OCI-LY1 (cell line): ENCODE measurements around the gene LRRFIP1.

Experiments used
- H2AFZ ChIP-seq: fragments of 200-600 bp; sonication (generic), shearing (Covaris generic); 2 replicates; pipeline ENCODE4 v1.6.0; 2014; ENCODE audit warnings: antibody characterized with exemption, mild to moderate bottlenecking, low read length
- H3F3A ChIP-seq: fragments of 200-600 bp; sonication (generic), shearing (Covaris generic); 2 replicates; pipeline ENCODE4 v1.6.0; 2014; ENCODE audit warnings: mild to moderate bottlenecking, antibody characterized with exemption, low read length, moderate library complexity; ENCODE audit not compliant: insufficient read depth
- H3K27ac ChIP-seq: fragments of 200-600 bp; sonication (generic); 2 replicates; pipeline ENCODE4 v1.5.1; 2014; ENCODE audit warnings: low read length, mixed run types, mild to moderate bottlenecking, low read depth; ENCODE audit not compliant: poor library complexity, severe bottlenecking
- H3K27me3 ChIP-seq: fragments of 200-600 bp; sonication (generic); 2 replicates; pipeline ENCODE4 v1.6.0; 2014; ENCODE audit warnings: antibody characterized with exemption, mild to moderate bottlenecking, low read length, moderate library complexity; ENCODE audit not compliant: insufficient read depth
- H3K36me3 ChIP-seq: fragments of 200-600 bp; sonication (generic); 2 replicates; pipeline ENCODE4 v1.6.1; 2014; ENCODE audit warnings: mild to moderate bottlenecking, antibody characterized with exemption, low read length, moderate library complexity, mixed read lengths; ENCODE audit not compliant: insufficient read depth
- H3K4me1 ChIP-seq: fragments of 200-600 bp; sonication (generic); 2 replicates; pipeline ENCODE4 v1.5.1; 2014; ENCODE audit warnings: mild to moderate bottlenecking, low read length, moderate library complexity; ENCODE audit not compliant: insufficient read depth, severe bottlenecking
- H3K4me2 ChIP-seq: fragments of 200-600 bp; sonication (generic), shearing (Covaris generic); 2 replicates; pipeline ENCODE4 v1.6.1; 2014; ENCODE audit warnings: low read length
- H3K4me3 ChIP-seq: fragments of 200-600 bp; sonication (generic); 2 replicates; pipeline ENCODE4 v1.5.1; 2014; ENCODE audit warnings: low read length, low read depth, mild to moderate bottlenecking, mixed read lengths; ENCODE audit not compliant: poor library complexity, severe bottlenecking
- H3K79me2 ChIP-seq: fragments of 200-600 bp; shearing (Covaris generic); 2 replicates; pipeline ENCODE4 v1.6.1; 2016; ENCODE audit warnings: mixed run types, low read length, mixed read lengths; ENCODE audit not compliant: insufficient read depth
- H3K9ac ChIP-seq: fragments of 200-600 bp; sonication (generic), shearing (Covaris generic); 2 replicates; pipeline ENCODE4 v1.6.1; 2014; ENCODE audit warnings: mild to moderate bottlenecking, low read length, mixed read lengths
- H3K9me2 ChIP-seq: fragments of 200-600 bp; sonication (generic), shearing (Covaris generic); 2 replicates; pipeline ENCODE4 v1.6.1; 2014; ENCODE audit warnings: low read depth, mild to moderate bottlenecking, low read length, mixed read lengths
- H3K9me3 ChIP-seq: fragments of 200-600 bp; shearing (Covaris generic); 2 replicates; pipeline ENCODE4 v1.6.1; 2014; ENCODE audit warnings: low read length, mixed read lengths
- H4K20me1 ChIP-seq: fragments of 200-600 bp; sonication (generic), shearing (Covaris generic); 2 replicates; pipeline ENCODE4 v1.6.0; 2016; ENCODE audit warnings: mild to moderate bottlenecking, low read length; ENCODE audit not compliant: insufficient read depth
- CTCF ChIP-seq: fragments of 200-600 bp; sonication (generic), shearing (Covaris generic); IDR thresholded peaks from 2 replicates; pipeline ENCODE4 v1.5.1; 2017; ENCODE audit warnings: mild to moderate bottlenecking, antibody characterized with exemption, low read length, moderate library complexity, mixed read lengths
- EZH2 ChIP-seq: fragments of 200-600 bp; sonication (generic), shearing (Covaris generic); IDR thresholded peaks from 2 replicates; pipeline ENCODE4 v1.8.0; 2017; ENCODE audit warnings: borderline replicate concordance, mixed run types, mild to moderate bottlenecking, antibody characterized with exemption, low read length, moderate library complexity, mixed read lengths

Gene LRRFIP1

GRCh38 chr2:237701033-237701858 lies 73.9 kb downstream of the LRRFIP1 start:
- Histone ChIP-seq H3K9ac (no peak overlapping the region; the same call in 1 of the 2 replicates), H3F3A (0 out of 2 replicates have a peak, but pooled peaks cover 4% of the 10 kb centered on the region), H3K4me1 (peaks cover 75% of the 10 kb centered on the region), H3K36me3 (no peaks in the 10 kb centered on the region; the same call in 1 of the 2 replicates), H3K9me2 (no peaks in the 10 kb centered on the region), H3K4me2 (peak overlapping the region; percentile 56; the same call in 1 of the 2 replicates), H3K9me3 (no peaks in the 10 kb centered on the region), H3K27ac (peak overlapping the region; percentile 37), H3K27me3 (no peaks in the 10 kb centered on the region), H2AFZ (no peak overlapping the region), H3K4me3 (no peak overlapping the region), H3K79me2 (peaks cover 67% of the 10 kb centered on the region), H4K20me1 (no peaks in the 10 kb centered on the region)
- TF ChIP-seq CTCF (no peak), EZH2 (no peak)

- H3K9ac ChIP-seq = no peak overlapping the region; the same call in 1 of the 2 replicates
- H3K4me3 ChIP-seq = peak overlapping the region; percentile 24
- H4K20me1 ChIP-seq = no peaks in the 10 kb centered on the region
- H3K79me2 ChIP-seq = peaks cover 67% of the 10 kb centered on the region
- H3K4me1 ChIP-seq = peaks cover 68% of the 10 kb centered on the region
- H3K27me3 ChIP-seq = no peaks in the 10 kb centered on the region
- H3K9me3 ChIP-seq = no peaks in the 10 kb centered on the region
- no peak overlapping the region for H2AFZ ChIP-seq
- no peaks in the 10 kb centered on the region for H3F3A ChIP-seq
- H3K36me3 ChIP-seq = no peaks in the 10 kb centered on the region; the same call in 1 of the 2 replicates
- TF ChIP-seq EZH2 (no peak), CTCF (no peak)
- H3K27ac ChIP-seq = peak overlapping the region; percentile 56
- H3K4me2 ChIP-seq = peak overlapping the region; percentile 55
- H3K9me2 ChIP-seq = no peaks in the 10 kb centered on the region
Observed at GRCh38 chr2:237701859-237702390, 74.5 kb downstream of the LRRFIP1 start.

DNA sequence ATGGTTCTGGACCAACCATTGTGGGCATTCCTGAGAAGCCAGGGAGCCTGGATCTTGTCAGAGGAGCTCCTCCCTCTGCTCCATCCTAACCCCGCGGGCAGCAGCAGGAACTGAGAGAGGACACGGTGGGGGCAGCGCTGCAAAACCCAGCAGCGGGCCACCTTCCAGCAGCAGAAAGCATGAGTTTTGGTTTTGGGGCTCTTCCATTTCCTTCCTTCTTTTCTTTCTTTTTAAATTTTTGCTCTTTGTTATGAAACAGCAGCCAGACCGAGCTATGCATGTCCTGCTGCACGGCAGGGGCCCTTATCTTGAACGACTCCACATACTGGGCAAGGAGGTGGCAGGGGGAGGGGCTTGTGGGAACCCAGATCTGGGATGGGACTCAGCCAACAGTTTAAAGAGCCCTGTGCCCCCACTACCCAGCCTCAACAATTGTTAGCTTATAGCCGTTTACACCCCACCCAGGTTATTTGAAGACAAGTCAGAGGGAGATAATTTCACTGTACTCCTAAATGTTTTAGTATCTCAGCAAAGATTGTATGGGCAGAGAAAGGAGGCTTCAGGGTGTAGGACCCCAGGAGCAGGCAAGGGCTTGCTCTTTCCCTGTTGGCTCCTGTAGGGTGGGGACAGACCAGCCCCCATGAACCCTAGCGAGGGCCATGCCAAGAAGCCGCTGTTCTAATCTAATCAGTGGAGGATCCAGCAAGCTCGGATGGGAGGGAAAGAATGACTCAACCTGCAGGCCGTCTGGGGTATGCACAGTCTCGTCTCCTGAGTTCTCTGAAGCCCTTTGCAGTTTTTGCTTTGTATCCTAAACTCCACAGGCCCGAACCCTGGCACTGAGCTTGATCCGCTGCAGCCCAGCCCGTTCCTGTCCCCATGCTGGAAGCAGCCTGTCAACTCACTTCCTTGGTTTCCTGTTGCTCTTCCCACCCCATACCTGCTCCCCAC lies 75.3 kb downstream of the LRRFIP1 start:
- H3K9me2 ChIP-seq = no peaks in the 10 kb centered on the region
- H3K27ac ChIP-seq = peak overlapping the region; percentile 56
- no peaks in the 10 kb centered on the region for H3F3A ChIP-seq
- peak overlapping the region; percentile 29; the same call in 1 of the 2 replicates for H3K9ac ChIP-seq
- H3K9me3 ChIP-seq = no peaks in the 10 kb centered on the region
- H3K27me3 ChIP-seq = no peaks in the 10 kb centered on the region
- H3K4me3 ChIP-seq = peak overlapping the region; percentile 26
- no peaks in the 10 kb centered on the region for H4K20me1 ChIP-seq
- no peaks in the 10 kb centered on the region; the same call in 1 of the 2 replicates for H3K36me3 ChIP-seq
- H3K4me2 ChIP-seq = peak overlapping the region; percentile 55
- H3K79me2 ChIP-seq = peaks cover 61% of the 10 kb centered on the region
- peaks cover 66% of the 10 kb centered on the region for H3K4me1 ChIP-seq
- H2AFZ ChIP-seq = no peak overlapping the region
- no peak for TF ChIP-seq EZH2
- no peak for TF ChIP-seq CTCF
